Right cardiac atrium (tissue), 5 donors: ENCODE data around the gene JAKMIP1. TPM values are rescaled to one million over a fixed set of nuclear protein-coding genes. Genes with fewer than 3 reads are reported as not detected.

Experiments used
- ATAC-seq, 2 donors: fragments of 200-7000 bp; cut with Tn5 transposase; one replicate each; pipeline versions ENCODE4 v1.8.0 to v1.9.1; 2020; ENCODE audit warnings: moderate library complexity in 2 of 2, mild to moderate bottlenecking in 1 of 2
- DNase-seq, 3 donors: peaks; one replicate each; pipeline ENCODE4 v3.0.0-alpha.2; 2020
- H3K27ac ChIP-seq: one replicate; pipeline ENCODE4 v1.5.1; 2013; ENCODE audit warnings: mild to moderate bottlenecking, low read length, control low read depth, moderate library complexity
- H3K27me3 ChIP-seq: one replicate; pipeline ENCODE4 v1.6.1; 2013; ENCODE audit not compliant: control insufficient read depth, insufficient read depth
- H3K4me1 ChIP-seq: one replicate; pipeline ENCODE4 v1.6.1; 2013; ENCODE audit warnings: low read length; ENCODE audit not compliant: control insufficient read depth, insufficient read depth
- H3K4me3 ChIP-seq: one replicate; pipeline ENCODE4 v1.5.1; 2013; ENCODE audit warnings: low read length, control low read depth
- H3K9me3 ChIP-seq: one replicate; pipeline ENCODE4 v1.6.1; 2013; ENCODE audit warnings: low read length; ENCODE audit not compliant: control insufficient read depth
- WGBS: extraction: QIAGEN DNeasy Blood & Tissue Kit; methylation state at CpG from one replicate; pipeline ENCODE4 v1.1.7; 2013; 5-methylcytosine and 5-hydroxymethylcytosine counted together
- intact Hi-C, 4 donors: fragments of 100-400 bp; cut with DNase I; formaldehyde crosslinking; loops; one replicate each; pipeline versions ENCODE4 v1.11.0 to v1.14.0; 2022 to 2023
- polyA plus RNA-seq: library from polyadenylated mRNA; stranded (reverse); fragments of 200-250 nt; gene quantifications from one replicate; pipeline ENCODE4 v1.2.3, GENCODE V29; 2013
- total RNA-seq, 4 donors: library from RNA; stranded (reverse); fragmentation: NEBNext Ultra II Directional; extraction: Animal tissue kit (Norgen Biotek cat#: 25700); gene quantifications; one replicate each; pipeline ENCODE4 v1.2.1, GENCODE V29; 2021
- donor health status: healthy with polysubstance abuse.
- donor health status: DM: no; HTN: yes; CAD: no.
- donor health status: DM: no; HTN: no; CAD: no.
- donor health status: DM: no; HTN: yes; CAD: no; lungs with severe emphysema.
- donor health status: DM: yes; HTN: yes; CAD: no.

The JAKMIP1 gene
- total and polyA plus RNA-seq, 5 donors: 0.07 to 0.28 (median 0.20) TPM; not detected in 2

DNA sequence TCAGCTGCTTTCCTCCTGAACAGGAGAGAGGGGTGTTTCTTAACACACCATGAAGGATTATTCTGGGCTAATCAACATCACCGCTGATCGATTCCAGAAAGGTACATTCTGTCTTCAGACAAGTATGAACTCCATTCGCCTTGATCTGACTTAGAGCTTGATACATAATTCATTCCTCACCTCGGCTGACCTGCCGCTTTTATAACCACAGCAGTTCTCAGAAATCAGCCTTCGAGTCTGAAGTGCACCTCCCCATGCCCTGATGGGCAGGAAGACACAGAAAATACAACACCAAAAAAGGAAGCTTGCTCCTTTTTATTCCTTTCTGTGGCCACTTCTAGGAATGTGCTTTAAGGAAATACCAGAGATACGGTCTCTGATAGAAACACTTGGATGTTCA lies 85.7 kb downstream of the JAKMIP1 start:
- no peak for ATAC-seq
- Histone ChIP-seq H3K27me3 (no peaks in the 10 kb centered on the region), H3K4me1 (no peaks in the 10 kb centered on the region), H3K4me3 (no peak overlapping the region), H3K27ac (no peak overlapping the region), H3K9me3 (no peaks in the 10 kb centered on the region)
- intact Hi-C loops: no loop called here
- WGBS: 67% methylated on average over 7 of the region's 7 CpGs
- DNase-seq: no peak

- WGBS: 95% methylated on average over 3 of the region's 3 CpGs
- Histone ChIP-seq H3K4me1 (no peaks in the 10 kb centered on the region), H3K9me3 (no peaks in the 10 kb centered on the region), H3K27me3 (no peaks in the 10 kb centered on the region), H3K27ac (no peak overlapping the region), H3K4me3 (no peak overlapping the region)
- ATAC-seq (no peak), DNase-seq (no peak)
- intact Hi-C loops: no loop called here
Observed at GRCh38 chr4:6114181-6114580, 86.2 kb downstream of the JAKMIP1 start.

- ATAC-seq (no peak), DNase-seq (no peak)
- 83% methylated on average over 12 of the region's 12 CpGs for WGBS
- no peaks in the 10 kb centered on the region for H3K9me3 ChIP-seq
- no peak overlapping the region for H3K4me3 ChIP-seq
- no peak overlapping the region for H3K27ac ChIP-seq
- intact Hi-C loops: no loop called here
- H3K4me1 ChIP-seq: no peaks in the 10 kb centered on the region
- no peaks in the 10 kb centered on the region for H3K27me3 ChIP-seq
Observed at GRCh38 chr4:6113641-6114040, 86.7 kb downstream of the JAKMIP1 start.

GRCh38 chr4:6112606-6113290 lies 87.6 kb downstream of the JAKMIP1 start:
- ATAC-seq: no peak
- H3K27me3 ChIP-seq: no peaks in the 10 kb centered on the region
- WGBS: 78% methylated on average over 26 of the region's 26 CpGs

GRCh38 chr4:6111354-6111960 lies 88.9 kb downstream of the JAKMIP1 start:
- H3K4me1 ChIP-seq: no peaks in the 10 kb centered on the region
- ATAC-seq: no peak
- no peak overlapping the region for H3K4me3 ChIP-seq
- no peak for DNase-seq
- intact Hi-C loops: no loop called here
- no peak overlapping the region for H3K27ac ChIP-seq
- WGBS: 41% methylated on average over 7 of the region's 7 CpGs
- H3K9me3 ChIP-seq: no peaks in the 10 kb centered on the region
- H3K27me3 ChIP-seq: no peaks in the 10 kb centered on the region

More at GRCh38 chr4:6112606-6113290, 87.6 kb downstream of the JAKMIP1 start:
- Histone ChIP-seq H3K4me1 (no peaks in the 10 kb centered on the region), H3K27ac (no peak overlapping the region), H3K9me3 (no peaks in the 10 kb centered on the region), H3K4me3 (no peak overlapping the region)
- DNase-seq: no peak
- intact Hi-C loops: no loop called here

GRCh38 chr4:6110681-6111353 lies 89.5 kb downstream of the JAKMIP1 start:
- WGBS: 71% methylated on average over 8 of the region's 8 CpGs
- H3K4me1 ChIP-seq: no peaks in the 10 kb centered on the region

DNA sequence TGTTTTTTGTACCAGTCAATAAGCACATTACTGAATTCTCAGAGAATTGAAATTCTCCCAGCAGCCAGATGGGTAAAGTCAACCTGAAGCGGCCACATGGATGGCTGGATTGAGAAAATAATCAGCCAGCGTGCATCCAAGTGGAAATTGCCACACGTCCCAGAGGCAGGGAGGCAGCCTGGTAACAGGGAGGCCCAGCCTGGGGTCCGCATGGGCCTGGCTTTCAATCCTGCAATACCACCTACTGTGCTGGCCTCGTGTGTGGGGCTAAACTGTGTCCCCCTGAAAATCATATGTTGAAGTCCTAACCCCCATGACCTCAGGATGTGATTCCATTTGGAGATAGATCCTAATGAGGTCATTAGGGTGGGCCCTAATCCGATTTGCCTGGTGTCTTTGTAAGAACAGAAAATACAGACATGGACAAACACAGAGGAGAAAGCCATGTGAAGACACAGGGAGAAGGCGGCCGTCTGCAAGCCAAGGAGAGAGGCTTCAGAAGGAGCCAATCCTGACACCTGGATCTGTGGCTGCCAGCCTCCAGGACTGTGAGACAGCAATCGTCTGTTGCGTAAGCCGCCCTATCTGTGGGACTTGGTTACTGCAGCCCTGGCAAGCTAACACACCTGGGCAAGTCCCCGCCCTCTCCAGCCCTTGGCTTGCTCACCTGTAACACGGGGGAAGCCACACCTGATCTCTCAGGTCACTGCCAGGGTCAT lies 90.3 kb downstream of the JAKMIP1 start:
- H3K4me3 ChIP-seq: no peak overlapping the region
- ATAC-seq: no peak
- no peak for DNase-seq
- WGBS: 62% methylated on average over 13 of the region's 13 CpGs
- no peak overlapping the region for H3K27ac ChIP-seq
- no peaks in the 10 kb centered on the region for H3K27me3 ChIP-seq
- no peaks in the 10 kb centered on the region for H3K4me1 ChIP-seq
- no peaks in the 10 kb centered on the region for H3K9me3 ChIP-seq
- intact Hi-C loops: no loop called here

More at GRCh38 chr4:6110681-6111353, 89.5 kb downstream of the JAKMIP1 start:
- no peak for ATAC-seq
- no peak overlapping the region for H3K27ac ChIP-seq
- no peaks in the 10 kb centered on the region for H3K9me3 ChIP-seq
- intact Hi-C loops: no loop called here
- no peaks in the 10 kb centered on the region for H3K27me3 ChIP-seq
- no peak overlapping the region for H3K4me3 ChIP-seq
- no peak for DNase-seq

- Histone ChIP-seq H3K9me3 (no peaks in the 10 kb centered on the region), H3K4me1 (no peaks in the 10 kb centered on the region), H3K4me3 (no peak overlapping the region), H3K27me3 (no peaks in the 10 kb centered on the region), H3K27ac (no peak overlapping the region)
- ATAC-seq (no peak), DNase-seq (no peak)
- WGBS: 66% methylated on average over 4 of the region's 4 CpGs
- intact Hi-C loops: no loop called here
Observed at GRCh38 chr4:6107886-6108285, 92.5 kb downstream of the JAKMIP1 start.

GRCh38 chr4:6107114-6107791 lies 93.1 kb downstream of the JAKMIP1 start:
- no peaks in the 10 kb centered on the region for H3K4me1 ChIP-seq
- H3K4me3 ChIP-seq: no peak overlapping the region
- ATAC-seq (no peak), DNase-seq (no peak)
- H3K9me3 ChIP-seq: no peaks in the 10 kb centered on the region
- no peak overlapping the region for H3K27ac ChIP-seq
- no peaks in the 10 kb centered on the region for H3K27me3 ChIP-seq
- intact Hi-C loops: no loop called here
- WGBS: 83% methylated on average over 14 of the region's 14 CpGs

- 63% methylated on average over 5 of the region's 5 CpGs for WGBS
- Histone ChIP-seq H3K9me3 (no peaks in the 10 kb centered on the region), H3K4me1 (no peaks in the 10 kb centered on the region), H3K4me3 (no peak overlapping the region), H3K27ac (no peak overlapping the region), H3K27me3 (no peaks in the 10 kb centered on the region)
- DNase-seq (no peak), ATAC-seq (no peak)
- intact Hi-C loops: no loop called here
Observed at GRCh38 chr4:6106156-6106555, 94.2 kb downstream of the JAKMIP1 start.
